GM19455 (cell line): ENCODE data around the gene SAYSD1.
A peak's percentile ranks its signal among the peaks of the same experiment; 100 is the strongest.
"Not testable (repeated sequence)": the region's sequence is repeated elsewhere in the genome, so short reads cannot be mapped to it uniquely, and the experiment has no call there.

Source experiments
- ATAC-seq: cut with Tn5 transposase; IDR thresholded peaks from one replicate; pipeline ENCODE4 v1.9.1; 2021; ENCODE audit not compliant: unreplicated experiment

SAYSD1 gene

GRCh38 chr6:39114704-39115599 lies at the start of gene SAYSD1:
Gene SAYSD1, minus strand, starts transcription at chr6:39115186. Its CDS starts 97 bp downstream, at chr6:39115089.
- peak; percentile 95 for ATAC-seq

GRCh38 chr6:39157511-39157910 lies 42.5 kb upstream of the SAYSD1 start:
- ATAC-seq, result no peak

- no peak for ATAC-seq
These were observed 41.8 kb upstream of the SAYSD1 start for GRCh38 chr6:39156801-39157200.

- ATAC-seq, result no peak
These were observed 39.7 kb upstream of the SAYSD1 start for GRCh38 chr6:39154705-39155104.

GRCh38 chr6:39153766-39154397 lies 38.9 kb upstream of the SAYSD1 start:
- no peak for ATAC-seq

- ATAC-seq, result no peak
These were observed 37.3 kb upstream of the SAYSD1 start for GRCh38 chr6:39152262-39152661.

- ATAC-seq, result no peak
These were observed 36.2 kb upstream of the SAYSD1 start for GRCh38 chr6:39151211-39151610.

- ATAC-seq, result no peak
These were observed 29.6 kb upstream of the SAYSD1 start for GRCh38 chr6:39144481-39145173.

GRCh38 chr6:39143238-39143930 lies 28.4 kb upstream of the SAYSD1 start:
- no peak for ATAC-seq

- no peak for ATAC-seq
These were observed 25.7 kb upstream of the SAYSD1 start for GRCh38 chr6:39140556-39141167.

- ATAC-seq, result no peak
These were observed 22.3 kb upstream of the SAYSD1 start for GRCh38 chr6:39137245-39137644.

GRCh38 chr6:39136207-39136606 lies 21.2 kb upstream of the SAYSD1 start:
- ATAC-seq, result not testable (repeated sequence)

- not testable (repeated sequence) for ATAC-seq
These were observed 19.8 kb upstream of the SAYSD1 start for GRCh38 chr6:39134761-39135160.

GRCh38 chr6:39130691-39131090 lies 15.7 kb upstream of the SAYSD1 start:
- ATAC-seq, result no peak

- no peak for ATAC-seq
These were observed 13.8 kb upstream of the SAYSD1 start for GRCh38 chr6:39128832-39129231.

- ATAC-seq, result no peak
These were observed 13.1 kb upstream of the SAYSD1 start for GRCh38 chr6:39128106-39128505.

- ATAC-seq, result no peak
These were observed 9.1 kb upstream of the SAYSD1 start for GRCh38 chr6:39124114-39124513.

- ATAC-seq, result no peak
These were observed 3.9 kb upstream of the SAYSD1 start for GRCh38 chr6:39118921-39119320.

- peak; percentile 31 for ATAC-seq
These were observed 640 bp downstream of the SAYSD1 start for GRCh38 chr6:39114388-39114703.

- no peak for ATAC-seq
These were observed 1.2 kb downstream of the SAYSD1 start for GRCh38 chr6:39113788-39114187.

GRCh38 chr6:39111280-39111679 lies 3.7 kb downstream of the SAYSD1 start:
- no peak for ATAC-seq
